Stimulated activated CD4-positive, alpha-beta T cell treated with anti-CD3 and anti-CD28 coated beads, Interleukin-15, amount 100 ng/mL, for 24 hours (primary cell): ENCODE data around the gene HCLS1.
"Not testable (repeated sequence)": the region's sequence is repeated elsewhere in the genome, so short reads cannot be mapped to it uniquely, and the experiment has no call there.

Experiments used
- DNase-seq: peaks from one replicate; pipeline ENCODE4 v3.0.0-alpha.2; 2020

HCLS1 gene

DNA sequence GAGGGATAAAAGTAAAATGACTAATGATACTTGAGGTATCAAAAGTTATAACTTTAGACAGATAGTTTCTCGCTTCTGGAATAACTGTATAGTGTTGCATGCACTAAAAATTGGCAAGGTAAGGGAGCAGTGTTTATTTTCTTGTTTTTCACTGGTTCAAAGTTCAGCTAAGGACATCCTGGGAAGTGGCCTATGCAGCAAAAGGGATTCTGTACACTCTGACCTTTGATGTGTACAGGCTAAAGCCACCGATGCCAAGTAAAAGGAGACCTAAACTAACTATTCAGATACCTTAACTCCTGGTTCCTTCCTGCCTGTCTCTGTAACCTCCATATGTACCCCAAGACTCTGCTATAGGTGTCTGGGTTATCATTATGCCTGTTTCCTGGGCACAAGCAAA, 65.9 kb downstream of the HCLS1 start:
- DNase-seq = no peak

DNA sequence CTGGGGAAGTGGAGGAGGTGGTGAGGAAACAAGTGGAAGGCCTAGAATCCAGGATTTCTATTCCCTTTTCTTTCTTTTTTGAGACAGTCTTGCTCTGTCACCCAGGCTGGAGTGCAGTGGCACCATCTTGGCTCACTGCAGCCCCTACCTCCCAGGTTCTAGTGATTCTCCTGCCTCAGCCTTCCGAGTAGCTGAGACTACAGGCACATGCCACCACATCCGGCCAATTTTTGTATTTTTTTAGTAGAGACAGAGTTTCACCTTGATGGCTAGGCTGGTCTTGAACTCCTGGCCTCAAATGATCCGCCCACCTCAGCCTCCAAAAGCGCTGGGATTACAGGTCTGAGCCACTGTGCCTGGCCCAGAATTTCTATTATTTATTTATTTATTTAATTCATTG, 66.9 kb downstream of the HCLS1 start:
- DNase-seq = not testable (repeated sequence)

DNA sequence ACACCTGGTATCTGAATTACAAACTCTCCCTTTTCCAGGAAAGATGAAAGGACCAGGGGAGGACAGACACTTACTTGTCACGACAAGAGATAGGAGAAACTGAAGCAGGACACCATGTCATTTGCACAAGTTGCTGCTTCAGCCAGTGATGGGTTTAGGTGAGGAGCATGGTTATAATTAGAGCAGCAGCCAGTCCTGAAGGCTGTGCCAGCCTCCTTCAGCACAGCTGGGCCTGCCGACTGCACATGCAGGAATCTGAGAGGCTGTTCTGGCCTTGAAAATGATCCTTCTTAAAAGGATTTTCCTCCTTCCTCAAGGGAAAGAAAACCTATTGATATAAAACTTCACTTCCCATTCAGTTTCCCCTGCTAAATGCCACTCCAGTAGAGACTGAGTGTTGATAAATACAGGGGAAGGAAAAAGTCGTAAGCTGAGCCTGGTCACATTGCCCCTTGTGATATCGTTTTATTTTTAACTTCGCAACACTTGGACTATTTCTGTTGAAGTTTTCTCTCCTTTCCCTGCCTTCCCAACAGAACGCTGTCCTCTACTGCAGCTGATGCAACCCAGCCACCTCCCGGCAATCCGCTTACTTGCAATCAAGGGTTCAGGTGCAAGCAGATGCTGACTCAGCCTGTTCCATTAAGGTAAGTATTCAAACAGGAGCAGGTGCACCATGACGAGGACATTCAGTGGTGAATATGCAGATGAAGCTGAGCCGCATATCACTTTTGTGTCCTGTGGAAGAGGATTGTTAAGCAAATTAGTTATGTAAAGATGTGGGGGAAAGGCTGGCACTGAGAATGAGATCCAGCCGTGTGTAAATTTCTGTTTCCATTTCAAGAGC, 67.6 kb downstream of the HCLS1 start, which contains the start of gene FBXO40:
Gene FBXO40, plus strand, starts transcription at position 524 of the 847 bp plus-strand sequence. CDS start 27,197 bp downstream, outside the sequence.
- DNase-seq = no peak

DNA sequence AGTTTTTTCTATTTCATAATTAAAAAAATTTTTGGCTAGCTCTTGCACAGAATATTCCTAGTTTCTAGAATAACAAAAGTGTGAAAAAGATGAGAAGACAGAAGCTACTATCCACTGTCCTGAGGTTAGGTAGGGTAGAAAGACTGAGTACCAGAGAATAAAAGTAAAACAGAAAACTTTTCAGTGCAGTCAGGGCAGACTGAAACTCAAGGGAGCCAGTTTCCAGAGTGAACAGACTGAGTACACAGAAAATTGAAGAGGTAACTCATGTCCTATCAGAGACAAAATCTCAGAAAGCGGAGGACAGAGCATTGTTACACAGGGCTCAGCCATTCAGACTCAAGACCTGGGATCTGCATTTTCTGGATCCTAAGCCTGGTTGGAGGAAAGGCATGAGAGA, 76.3 kb downstream of the HCLS1 start:
- no peak for DNase-seq

DNA sequence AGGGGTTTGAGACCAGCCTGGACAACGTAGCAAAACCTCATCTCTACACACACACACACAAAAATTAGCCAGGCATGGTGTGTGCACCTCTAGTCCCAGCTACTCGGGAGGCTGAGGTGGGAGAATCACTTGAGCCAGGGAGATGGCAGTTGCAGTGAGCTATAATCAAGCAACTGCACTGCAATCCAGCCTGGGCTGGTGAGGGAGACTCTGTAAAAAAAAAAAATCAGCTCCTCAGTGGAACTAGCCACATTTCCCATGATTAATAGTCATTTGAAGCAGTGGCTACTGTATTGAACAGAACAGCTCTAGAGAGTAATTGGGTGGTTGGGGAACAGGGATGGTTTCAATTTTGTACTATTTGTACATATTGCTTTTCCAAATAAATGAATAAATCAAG, 79.0 kb downstream of the HCLS1 start:
- DNase-seq = no peak
